ENCODE results near the gene SYNE2.
"Not testable (repeated sequence)": the region's sequence is repeated elsewhere in the genome, so short reads cannot be mapped to it uniquely, and the experiment has no call there.

DNA sequence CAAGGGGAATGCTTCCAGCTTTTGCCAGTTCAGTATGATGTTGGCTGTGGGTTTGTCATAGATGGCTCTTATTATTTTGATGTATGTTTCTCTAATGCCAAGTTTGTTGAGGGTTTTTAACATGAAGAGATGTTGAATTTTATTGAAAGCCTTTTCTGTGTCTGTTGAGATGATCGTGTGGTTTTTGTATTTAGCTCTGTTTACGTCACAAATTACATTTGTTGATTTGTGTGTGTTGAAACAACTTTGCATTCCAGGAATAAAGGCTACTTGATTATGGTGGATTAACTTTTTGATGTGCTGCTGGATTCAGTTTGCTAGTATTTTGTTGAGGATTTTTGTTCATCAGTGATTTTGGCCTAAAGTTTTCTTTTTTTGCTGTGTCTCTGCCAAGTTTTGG lies 46.7 kb upstream of the SYNE2 start:
- TF ChIP-seq CTCF, EZH2phosphoT487, EZH2 (IDR thresholded peaks at IDR 0.05): not testable (repeated sequence)

Measured in neural progenitor cell (in vitro differentiated cells).